NCI-H2081 (cell line): ENCODE measurements around the gene ADAT3.

Experiments
- DNase-seq, 2 experiments: peaks; one replicate each; lab custom pipeline; 2025; lab: John Stamatoyannopoulos, UW

The ADAT3 gene

GRCh38 chr19:1938071-1938470, 32.9 kb downstream of the ADAT3 start:
- no peak for DNase-seq

GRCh38 chr19:1941146-1942077, 36.2 kb downstream of the ADAT3 start, which contains the start of gene CSNK1G2:
Gene CSNK1G2 (plus strand): TSS chr19:1941172. CDS start chr19:1969773, 28,601 bp downstream.
- DNase-seq, result no peak

- peak; percentile 62 to 66 for DNase-seq
These were observed 37.1 kb downstream of the ADAT3 start for GRCh38 chr19:1942078-1942933.

- peak in 1 of 2 experiments; percentile 12 for DNase-seq
These were observed 37.8 kb downstream of the ADAT3 start for GRCh38 chr19:1942934-1943555.

- DNase-seq, result no peak
These were observed 38.5 kb downstream of the ADAT3 start for GRCh38 chr19:1943661-1944087.

- no peak for DNase-seq
These were observed 39.1 kb downstream of the ADAT3 start for GRCh38 chr19:1944088-1944915.

- DNase-seq, result no peak
These were observed 39.8 kb downstream of the ADAT3 start for GRCh38 chr19:1944916-1945561.

- DNase-seq, result no peak
These were observed 40.7 kb downstream of the ADAT3 start for GRCh38 chr19:1945899-1946298.

- DNase-seq, result no peak
These were observed 42.5 kb downstream of the ADAT3 start for GRCh38 chr19:1947651-1948209.

- DNase-seq, result no peak
These were observed 44.3 kb downstream of the ADAT3 start for GRCh38 chr19:1949304-1950101.

GRCh38 chr19:1950640-1951039, 45.4 kb downstream of the ADAT3 start:
- no peak for DNase-seq

- DNase-seq, result no peak
These were observed 47.4 kb downstream of the ADAT3 start for GRCh38 chr19:1952635-1953034.

GRCh38 chr19:1953037-1953436, 47.8 kb downstream of the ADAT3 start:
- DNase-seq, result no peak

- DNase-seq, result no peak
These were observed 48.4 kb downstream of the ADAT3 start for GRCh38 chr19:1953441-1954094.

- DNase-seq, result no peak
These were observed 49.3 kb downstream of the ADAT3 start for GRCh38 chr19:1954532-1954933.

- DNase-seq, result no peak
These were observed 50.2 kb downstream of the ADAT3 start for GRCh38 chr19:1955171-1956121.

- DNase-seq, result no peak
These were observed 50.9 kb downstream of the ADAT3 start for GRCh38 chr19:1956122-1956494.
